H9 (cell line): ENCODE results near the gene LAIR1. TPM values are rescaled to one million over a fixed set of nuclear protein-coding genes. Genes with fewer than 3 reads are reported as not detected.
A peak's percentile ranks its signal among the peaks of the same experiment; 100 is the strongest.

Source experiments
- DNase-seq: peaks from one replicate; pipeline ENCODE4 v3.0.0-alpha.2; 2017
- H2AFZ ChIP-seq: one replicate; pipeline ENCODE4 v1.6.1; 2013; ENCODE audit warnings: mild to moderate bottlenecking, low read length, control low read depth, moderate library complexity
- H2AK5ac ChIP-seq: 2 replicates; pipeline ENCODE4 v1.6.1; 2013; ENCODE audit warnings: low read length, control low read depth, mixed read lengths; ENCODE audit not compliant: insufficient read length
- H2BK120ac ChIP-seq: one replicate; pipeline ENCODE4 v1.6.1; 2013; ENCODE audit warnings: low read depth, mild to moderate bottlenecking, low read length, control low read depth, inconsistent platforms; ENCODE audit not compliant: poor library complexity, severe bottlenecking
- H2BK12ac ChIP-seq: 2 replicates; pipeline ENCODE4 v1.6.1; 2013; ENCODE audit warnings: low read length, control low read depth, mixed read lengths, low read depth; ENCODE audit not compliant: insufficient read length
- H2BK15ac ChIP-seq: 2 replicates; pipeline ENCODE4 v1.6.1; 2013; ENCODE audit warnings: low read depth, low read length, control low read depth
- H2BK20ac ChIP-seq: one replicate; pipeline ENCODE4 v1.6.1; 2013; ENCODE audit warnings: low read depth, mild to moderate bottlenecking, low read length, control low read depth, inconsistent platforms; ENCODE audit not compliant: poor library complexity, severe bottlenecking
- H2BK5ac ChIP-seq: 2 replicates; pipeline ENCODE4 v1.6.1; 2013; ENCODE audit warnings: low read length, control low read depth, mixed read lengths; ENCODE audit not compliant: insufficient read length
- H3K14ac ChIP-seq: 2 replicates; pipeline ENCODE4 v1.6.1; 2013; ENCODE audit warnings: low read length, control low read depth; ENCODE audit not compliant: insufficient read depth
- H3K18ac ChIP-seq: 2 replicates; pipeline ENCODE4 v1.6.1; 2013; ENCODE audit warnings: low read depth, mild to moderate bottlenecking, mixed read lengths, low read length, control low read depth; ENCODE audit not compliant: insufficient read length
- H3K23ac ChIP-seq: 2 replicates; pipeline ENCODE4 v1.6.1; 2013; ENCODE audit warnings: low read length, control low read depth, mixed read lengths, low read depth; ENCODE audit not compliant: insufficient read length
- H3K23me2 ChIP-seq: 2 replicates; pipeline ENCODE4 v1.6.1; 2013; ENCODE audit warnings: low read depth, mild to moderate bottlenecking, mixed read lengths, low read length, control low read depth; ENCODE audit not compliant: insufficient read length, poor library complexity, severe bottlenecking
- H3K27ac ChIP-seq: 2 replicates; pipeline ENCODE4 v1.5.1; 2013; ENCODE audit warnings: low read length, control low read depth, mixed read lengths, low read depth; ENCODE audit not compliant: insufficient read length
- H3K27me3 ChIP-seq: 2 replicates; pipeline ENCODE4 v1.6.1; 2013; ENCODE audit warnings: low read length, control low read depth, inconsistent platforms; ENCODE audit not compliant: insufficient read depth
- H3K4ac ChIP-seq: 2 replicates; pipeline ENCODE4 v1.6.1; 2013; ENCODE audit warnings: low read depth, mild to moderate bottlenecking, control low read depth, inconsistent platforms, low read length, moderate library complexity
- H3K4me1 ChIP-seq: 2 replicates; pipeline ENCODE4 v1.6.1; 2013; ENCODE audit warnings: low read length, control low read depth, inconsistent platforms; ENCODE audit not compliant: insufficient read depth
- H3K4me2 ChIP-seq: 2 replicates; pipeline ENCODE4 v1.6.1; 2013; ENCODE audit warnings: low read length, control low read depth, mixed read lengths; ENCODE audit not compliant: insufficient read length, insufficient read depth
- H3K56ac ChIP-seq: 2 replicates; pipeline ENCODE4 v1.6.1; 2013; ENCODE audit warnings: low read depth, mild to moderate bottlenecking, mixed read lengths, low read length, control low read depth; ENCODE audit not compliant: insufficient read length
- H3K79me1 ChIP-seq: 2 replicates; pipeline ENCODE4 v1.6.1; 2013; ENCODE audit warnings: low read depth, mild to moderate bottlenecking, moderate library complexity, low read length, control low read depth, inconsistent platforms; ENCODE audit not compliant: insufficient read depth, poor library complexity, severe bottlenecking
- H3K79me2 ChIP-seq: 2 replicates; pipeline ENCODE4 v1.6.1; 2013; ENCODE audit warnings: low read length, control low read depth, inconsistent platforms; ENCODE audit not compliant: insufficient read depth
- H3K9ac ChIP-seq: 2 replicates; pipeline ENCODE4 v1.6.1; 2013; ENCODE audit warnings: low read length, control low read depth, mixed read lengths; ENCODE audit not compliant: insufficient read length; ENCODE audit errors: extremely low read depth
- H3K9me3 ChIP-seq: one replicate; pipeline ENCODE4 v1.6.1; 2013; ENCODE audit warnings: low read depth, low read length, inconsistent platforms; ENCODE audit not compliant: control insufficient read depth
- H3T11ph ChIP-seq: one replicate; pipeline ENCODE4 v1.6.1; 2013; ENCODE audit warnings: mild to moderate bottlenecking, low read length, control low read depth, inconsistent platforms
- H4K20me1 ChIP-seq: one replicate; pipeline ENCODE4 v1.6.1; 2013; ENCODE audit not compliant: control insufficient read depth, insufficient read length, insufficient read depth
- H4K5ac ChIP-seq: 2 replicates; pipeline ENCODE4 v1.6.1; 2013; ENCODE audit warnings: low read depth, mild to moderate bottlenecking, mixed read lengths, low read length, control low read depth; ENCODE audit not compliant: insufficient read length
- H4K8ac ChIP-seq: replicated peaks from 2 replicates; pipeline ENCODE4 v1.6.1; 2013; ENCODE audit warnings: low read length, control low read depth, mixed read lengths, low read depth; ENCODE audit not compliant: insufficient read length
- H4K91ac ChIP-seq: 2 replicates; pipeline ENCODE4 v1.6.1; 2013; ENCODE audit warnings: low read depth, mild to moderate bottlenecking, moderate library complexity, mixed read lengths, low read length, control low read depth; ENCODE audit not compliant: insufficient read length
- H3K27ac Mint-ChIP-seq, 3 experiments: 2 replicates in 2 of 3; 3 replicates in 1 of 3; pipeline ENCODE4 v1.8.0; 2020 to 2021; ENCODE audit warnings: mixed read lengths in 3 of 3, mild to moderate bottlenecking in 1 of 3, moderate library complexity in 1 of 3
- H3K27me3 Mint-ChIP-seq: 2 replicates; pipeline ENCODE4 v1.8.0; 2021; ENCODE audit warnings: low read depth, mild to moderate bottlenecking, moderate library complexity, mixed read lengths
- H3K36me3 Mint-ChIP-seq, 3 experiments: 2 replicates in 2 of 3; 3 replicates in 1 of 3; pipeline ENCODE4 v1.8.0; 2020 to 2021; ENCODE audit warnings: low read depth in 3 of 3, mixed read lengths in 3 of 3; ENCODE audit not compliant: insufficient read depth in 1 of 3
- H3K4me1 Mint-ChIP-seq, 2 experiments: 2 replicates each; pipeline ENCODE4 v1.8.0; 2020; ENCODE audit warnings: mixed read lengths in 2 of 2
- H3K4me3 Mint-ChIP-seq, 2 experiments: 2 replicates in 1 of 2; 3 replicates in 1 of 2; pipeline ENCODE4 v1.8.0; 2020 to 2021; ENCODE audit warnings: mild to moderate bottlenecking in 2 of 2, mixed read lengths in 2 of 2, moderate library complexity in 1 of 2
- H3K9me3 Mint-ChIP-seq, 2 experiments: 2 replicates in 1 of 2; 3 replicates in 1 of 2; pipeline ENCODE4 v1.8.0; 2020; ENCODE audit warnings: mild to moderate bottlenecking in 2 of 2, mixed read lengths in 2 of 2, moderate library complexity in 1 of 2
- WGBS: extraction: QIAGEN DNeasy Blood & Tissue Kit; methylation state at CpG from one replicate; pipeline ENCODE4 v1.1.7; 2013; ENCODE audit warnings: missing lambda C conversion rate, low lambda C conversion rate, mixed read lengths; ENCODE audit not compliant: insufficient read length; ENCODE audit errors: extremely low coverage; 5-methylcytosine and 5-hydroxymethylcytosine counted together
- total RNA-seq: library from RNA; stranded (reverse); gene quantifications from 2 replicates; pipeline ENCODE4 v1.2.1, GENCODE V29; 2021
- TF ChIP-seq, protein P1 (sequence below): fragments of 200-600 bp; sonication (generic); conservative IDR thresholded peaks from 3 replicates; pipeline ENCODE4 v1.8.0; 2021; ENCODE audit warnings: antibody characterized with exemption, mild to moderate bottlenecking

Gene LAIR1
- total RNA-seq, 1 experiment from 2014 or later: not detected

DNA sequence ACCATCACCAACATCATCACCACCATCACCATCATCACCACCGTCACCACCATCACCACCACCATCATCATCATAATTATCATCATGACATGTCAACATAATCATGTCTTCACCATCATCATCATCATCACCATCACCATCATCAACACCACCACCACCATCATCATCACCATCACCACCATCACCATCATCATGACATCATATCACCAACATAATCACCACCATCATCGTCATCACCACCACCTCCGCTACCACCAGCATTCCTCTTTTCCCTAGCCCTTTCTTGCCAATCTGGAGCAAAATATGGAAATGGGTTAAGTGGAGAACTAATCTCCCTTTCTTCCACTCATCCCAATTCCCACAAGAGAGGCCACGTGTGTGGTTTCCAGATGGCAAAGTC, 49.4 kb upstream of the LAIR1 start:
- H3K27ac Mint-ChIP-seq: peak overlapping the region in 1 of 3 experiments; percentile 1; a peak in 1 of 7 replicates
- H3K4me2 ChIP-seq: no peak overlapping the region
- H3K4me1 Mint-ChIP-seq: peaks cover 25 to 27% of the 10 kb centered on the region in 2 experiments
- no peaks in the 10 kb centered on the region for H3K9me3 ChIP-seq
- H3K4me1 ChIP-seq: no peaks in the 10 kb centered on the region; the same call in 1 of the 2 replicates
- no peak overlapping the region for H3K9ac ChIP-seq
- H4K5ac ChIP-seq: no peak overlapping the region
- H3K79me2 ChIP-seq: no peaks in the 10 kb centered on the region
- no peak overlapping the region for H2BK5ac ChIP-seq
- peaks cover 12% of the 10 kb centered on the region for H3K23me2 ChIP-seq
- no peak overlapping the region for H4K8ac ChIP-seq
- peaks cover 16 to 35% of the 10 kb centered on the region in 2 experiments for H3K9me3 Mint-ChIP-seq
- H3K36me3 Mint-ChIP-seq: peaks cover 12 to 20% (median 14%) of the 10 kb centered on the region in 3 experiments
- H2BK20ac ChIP-seq: no peak overlapping the region
- H3K27me3 ChIP-seq: peaks cover 12% of the 10 kb centered on the region; the same call in 1 of the 2 replicates
- no peak overlapping the region for H2BK120ac ChIP-seq
- no peak overlapping the region for H3K56ac ChIP-seq
- no peak overlapping the region for H2BK15ac ChIP-seq
- H4K20me1 ChIP-seq: no peaks in the 10 kb centered on the region
- no peak overlapping the region for H4K91ac ChIP-seq
- peaks cover 73% of the 10 kb centered on the region for H3K27me3 Mint-ChIP-seq
- no peaks in the 10 kb centered on the region for H3K79me1 ChIP-seq
- no peak overlapping the region for H3K27ac ChIP-seq
- TF ChIP-seq, protein P1, sequence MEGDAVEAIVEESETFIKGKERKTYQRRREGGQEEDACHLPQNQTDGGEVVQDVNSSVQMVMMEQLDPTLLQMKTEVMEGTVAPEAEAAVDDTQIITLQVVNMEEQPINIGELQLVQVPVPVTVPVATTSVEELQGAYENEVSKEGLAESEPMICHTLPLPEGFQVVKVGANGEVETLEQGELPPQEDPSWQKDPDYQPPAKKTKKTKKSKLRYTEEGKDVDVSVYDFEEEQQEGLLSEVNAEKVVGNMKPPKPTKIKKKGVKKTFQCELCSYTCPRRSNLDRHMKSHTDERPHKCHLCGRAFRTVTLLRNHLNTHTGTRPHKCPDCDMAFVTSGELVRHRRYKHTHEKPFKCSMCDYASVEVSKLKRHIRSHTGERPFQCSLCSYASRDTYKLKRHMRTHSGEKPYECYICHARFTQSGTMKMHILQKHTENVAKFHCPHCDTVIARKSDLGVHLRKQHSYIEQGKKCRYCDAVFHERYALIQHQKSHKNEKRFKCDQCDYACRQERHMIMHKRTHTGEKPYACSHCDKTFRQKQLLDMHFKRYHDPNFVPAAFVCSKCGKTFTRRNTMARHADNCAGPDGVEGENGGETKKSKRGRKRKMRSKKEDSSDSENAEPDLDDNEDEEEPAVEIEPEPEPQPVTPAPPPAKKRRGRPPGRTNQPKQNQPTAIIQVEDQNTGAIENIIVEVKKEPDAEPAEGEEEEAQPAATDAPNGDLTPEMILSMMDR: no peak
- H3K4ac ChIP-seq: no peak overlapping the region
- no peak overlapping the region for H2BK12ac ChIP-seq
- H2AK5ac ChIP-seq: no peak overlapping the region
- peak overlapping the region in 1 of 2 experiments; percentile 15; a peak in 1 of 5 replicates for H3K4me3 Mint-ChIP-seq
- H3K23ac ChIP-seq: no peak overlapping the region
- 100% methylated on average over 2 of the region's 4 CpGs for WGBS
- no peak overlapping the region for H3K14ac ChIP-seq
- DNase-seq: no peak
- H3T11ph ChIP-seq: no peak overlapping the region
- H3K18ac ChIP-seq: no peak overlapping the region
- no peak overlapping the region for H2AFZ ChIP-seq
